HG02759 (cell line): ENCODE data around the gene CLEC4D.
"Not testable (repeated sequence)": the region's sequence is repeated elsewhere in the genome, so short reads cannot be mapped to it uniquely, and the experiment has no call there.

Experiments used
- ATAC-seq: cut with Tn5 transposase; IDR thresholded peaks from one replicate; pipeline ENCODE4 v1.9.1; 2021; ENCODE audit warnings: mild to moderate bottlenecking, moderate library complexity; ENCODE audit not compliant: unreplicated experiment

The CLEC4D gene

GRCh38 chr12:8527250-8528130 lies 14.2 kb downstream of the CLEC4D start:
- ATAC-seq: no peak

- ATAC-seq: no peak
Measured at GRCh38 chr12:8532045-8532444, 18.7 kb downstream of the CLEC4D start.

- ATAC-seq: not testable (repeated sequence)
Measured at GRCh38 chr12:8537820-8538219, 24.5 kb downstream of the CLEC4D start.

- not testable (repeated sequence) for ATAC-seq
Measured at GRCh38 chr12:8540831-8541230, 27.5 kb downstream of the CLEC4D start, which contains the start of gene CLEC4E. TSS of gene CLEC4E (minus strand) at chr12:8540905. CDS start at chr12:8540797, 108 bp downstream.

- no peak for ATAC-seq
Measured at GRCh38 chr12:8541562-8541961, 28.3 kb downstream of the CLEC4D start.

DNA sequence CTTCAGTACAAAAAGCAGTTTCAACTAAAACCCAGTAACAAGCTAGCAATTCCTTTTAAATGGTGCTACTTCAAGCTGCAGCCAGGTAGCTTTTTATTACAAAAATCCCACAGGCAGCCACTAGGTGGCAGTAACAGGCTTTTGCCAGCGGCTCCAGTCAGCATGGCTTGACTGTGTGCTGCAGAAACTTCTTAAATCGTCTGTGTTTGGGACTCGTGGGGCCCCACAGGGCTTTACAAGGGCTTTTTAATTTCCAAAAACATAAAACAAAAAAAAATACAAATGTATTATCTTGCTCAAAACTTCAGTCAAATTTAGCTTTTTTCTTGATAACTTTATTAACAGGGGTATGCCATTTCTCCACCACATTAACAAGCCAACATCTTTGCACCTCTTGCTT lies 31.0 kb downstream of the CLEC4D start:
- ATAC-seq: peak; percentile 62

DNA sequence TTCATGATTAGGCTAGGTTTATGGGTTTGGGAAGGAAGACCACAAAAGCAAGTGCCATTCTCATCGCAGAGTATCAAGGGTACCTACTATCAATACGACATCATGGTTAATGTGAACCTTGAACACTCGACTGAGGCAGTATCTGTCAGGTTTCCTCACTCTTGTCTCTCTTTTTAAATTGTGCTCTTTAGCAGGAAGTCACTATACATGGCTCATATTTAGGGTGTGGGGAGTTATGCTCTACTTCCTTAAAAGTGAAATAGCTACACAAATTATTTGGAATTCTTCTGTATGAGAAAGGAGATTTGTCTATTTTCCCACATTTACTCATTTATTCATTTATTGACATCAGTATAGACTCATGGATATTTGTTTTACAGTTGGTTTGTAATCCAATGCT lies 33.3 kb downstream of the CLEC4D start:
- ATAC-seq: no peak

DNA sequence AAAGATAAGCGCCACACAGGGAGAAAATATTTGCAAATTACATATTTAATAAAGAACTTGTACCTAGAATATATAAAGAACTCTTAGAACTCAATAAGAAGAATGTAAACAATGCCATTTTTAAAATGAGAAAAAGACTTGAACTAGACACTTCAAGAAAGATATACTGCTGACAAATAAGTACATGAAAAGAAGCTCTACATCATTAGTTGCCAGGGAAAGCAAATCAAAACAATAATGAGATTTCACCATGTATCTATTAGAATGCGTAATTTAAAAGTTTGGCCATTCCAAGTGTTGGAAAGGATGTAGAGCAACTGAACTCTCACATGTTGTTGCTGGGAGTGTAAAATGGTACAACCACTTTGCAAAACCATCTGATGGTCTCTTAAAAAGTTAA lies 34.3 kb downstream of the CLEC4D start:
- ATAC-seq: no peak

- no peak for ATAC-seq
Measured at GRCh38 chr12:8548192-8548591, 34.9 kb downstream of the CLEC4D start.

DNA sequence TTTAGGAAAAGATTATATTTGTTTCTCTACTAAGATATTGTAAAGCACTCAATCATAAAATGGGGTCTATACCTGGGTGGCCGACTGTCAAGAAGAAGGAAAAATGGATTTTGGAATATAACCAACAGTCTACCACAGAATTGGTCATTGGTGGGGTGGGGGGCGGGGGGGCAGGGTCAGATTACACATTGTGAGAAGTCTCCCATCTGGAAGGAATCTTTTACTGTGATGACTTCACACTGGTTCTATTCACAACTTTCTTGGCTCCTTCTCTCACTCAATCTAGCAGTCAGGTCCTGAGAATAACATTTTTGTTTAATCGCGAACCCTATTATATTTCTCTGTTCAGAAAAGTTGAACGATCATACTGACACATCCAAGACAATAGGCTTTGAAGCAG lies 36.1 kb downstream of the CLEC4D start:
- no peak for ATAC-seq

- no peak for ATAC-seq
Measured at GRCh38 chr12:8553088-8553627, 39.9 kb downstream of the CLEC4D start.

GRCh38 chr12:8554451-8555195 lies 41.3 kb downstream of the CLEC4D start:
- ATAC-seq: no peak

DNA sequence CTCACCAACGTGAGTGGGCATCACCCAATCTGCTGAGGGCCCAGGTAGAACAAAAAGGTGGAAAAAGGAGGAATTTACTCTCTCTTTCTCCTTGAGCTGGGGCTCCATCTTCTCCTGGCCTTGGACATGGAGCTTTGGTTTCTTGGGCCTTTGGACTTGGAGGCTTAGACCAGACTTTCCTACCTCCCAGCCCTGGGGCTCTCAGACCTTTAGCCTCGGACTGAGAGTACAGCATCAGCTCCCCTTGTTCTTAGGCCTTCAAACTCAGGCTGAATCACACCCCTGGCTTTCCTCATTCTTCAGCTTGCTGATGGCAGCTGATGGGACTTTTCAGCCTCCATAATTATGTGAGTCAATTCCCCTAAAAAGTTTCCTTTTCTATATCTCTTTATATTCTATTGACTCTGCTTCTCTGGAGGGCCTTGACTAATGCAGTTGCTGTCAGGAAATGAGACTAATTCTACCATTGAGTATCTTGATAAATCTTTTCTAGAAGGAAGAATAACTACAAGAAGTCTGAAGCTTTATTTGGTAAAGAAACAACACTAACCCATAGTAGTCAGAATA lies 43.3 kb downstream of the CLEC4D start:
- ATAC-seq: no peak

GRCh38 chr12:8559676-8560075 lies 46.4 kb downstream of the CLEC4D start:
- ATAC-seq: no peak

- no peak for ATAC-seq
Measured at GRCh38 chr12:8561011-8561410, 47.7 kb downstream of the CLEC4D start.

DNA sequence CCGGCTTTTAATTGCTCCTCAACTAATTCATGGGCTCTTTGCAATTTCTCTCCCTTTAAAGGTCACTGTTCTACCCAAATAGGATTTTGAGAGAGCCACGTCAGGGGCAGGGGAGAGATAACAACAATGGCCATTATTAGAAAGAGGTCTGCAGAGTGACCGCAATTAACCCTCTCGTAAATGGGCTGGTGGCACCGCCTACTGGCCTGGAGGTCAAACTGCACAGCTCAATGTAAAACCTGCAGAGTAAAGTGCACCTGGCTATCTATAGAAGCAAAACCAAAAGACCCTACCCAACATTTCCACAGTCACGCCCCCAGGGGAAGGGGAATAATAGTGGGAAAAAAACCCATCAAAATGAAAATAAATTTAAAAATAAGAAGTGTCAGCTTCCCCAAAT lies 49.0 kb downstream of the CLEC4D start:
- no peak for ATAC-seq

GRCh38 chr12:8563356-8563755 lies 50.1 kb downstream of the CLEC4D start:
- no peak for ATAC-seq

- ATAC-seq: no peak
Measured at GRCh38 chr12:8564656-8565055, 51.4 kb downstream of the CLEC4D start.

DNA sequence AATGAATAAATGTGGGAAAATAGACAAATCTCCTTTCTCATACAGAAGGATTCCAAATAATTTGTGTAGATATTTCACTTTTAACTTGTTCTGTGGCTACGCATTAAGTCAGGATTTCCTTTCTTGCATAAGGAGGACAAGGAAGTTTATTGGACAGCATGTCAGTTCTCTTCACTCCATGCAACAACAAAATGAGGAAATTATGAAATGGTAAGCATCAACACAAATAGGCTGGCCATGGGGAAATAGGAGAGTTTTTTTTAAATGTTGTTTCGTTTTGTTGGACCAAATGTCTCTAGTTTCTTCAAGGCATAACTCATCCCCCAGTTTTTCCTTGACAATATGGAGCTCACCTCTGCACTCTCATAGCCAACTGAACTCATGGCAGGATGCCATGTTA lies 52.7 kb downstream of the CLEC4D start:
- ATAC-seq: not testable (repeated sequence)

DNA sequence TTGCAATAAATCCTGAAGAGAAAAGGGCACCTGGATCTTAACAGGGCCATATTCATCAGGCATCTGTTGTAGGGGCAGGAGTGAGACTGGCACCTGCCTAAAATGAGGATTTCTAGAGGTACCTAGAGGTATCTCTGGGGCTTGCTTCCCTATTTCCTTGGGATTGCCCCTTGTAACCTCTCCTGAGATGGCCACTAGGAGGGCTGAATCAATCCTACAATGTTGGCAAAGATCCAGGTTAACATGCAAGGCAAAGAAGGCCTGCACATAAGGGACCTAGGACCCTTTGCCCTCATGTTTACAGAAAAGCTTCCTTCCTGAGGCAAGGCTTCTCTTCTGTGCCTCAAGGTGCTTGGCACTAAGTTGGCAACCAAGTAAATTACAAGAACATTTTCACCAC lies 53.2 kb downstream of the CLEC4D start:
- no peak for ATAC-seq
